H1 (cell line): ENCODE data around the gene DDX43. TPM values are rescaled to one million over a fixed set of nuclear protein-coding genes. Genes with fewer than 3 reads are reported as not detected.

Experiments
- CTCF ChIA-PET: fragments of 300-600 bp; sonication (Branson Sonifier 250); formaldehyde crosslinking; loops from one replicate; lab custom pipeline; 2021; ENCODE audit not compliant: partially characterized antibody; lab: Charles Lee
- POLR2A ChIA-PET: fragments of 300-600 bp; sonication (Branson Sonifier 250); formaldehyde crosslinking; loops from one replicate; lab custom pipeline; 2021; ENCODE audit warnings: inconsistent platforms; ENCODE audit not compliant: partially characterized antibody; lab: Charles Lee
- DNase-seq, 2 experiments: peaks; one replicate each; pipeline versions ENCODE4 v3.0.0 to v3.0.0-alpha.2; 2010 to 2022; ENCODE audit warnings: low spot score in 2 of 2, low read depth in 1 of 2, mixed read lengths in 1 of 2
- FAIRE-seq: peaks from 2 replicates; lab custom pipeline; 2011; peaks lifted over from hg19 to GRCh38; lab: Jason Lieb, UNC
- H2AFZ ChIP-seq: 2 replicates; pipeline ENCODE4 v1.8.1; 2012; ENCODE audit warnings: low read length, inconsistent platforms
- H2AK5ac ChIP-seq: 2 replicates; pipeline ENCODE4 v1.6.1; 2013; ENCODE audit warnings: low read depth, low read length
- H2BK120ac ChIP-seq: replicated peaks from 2 replicates; pipeline ENCODE3; 2013; ENCODE audit warnings: low read depth, low read length, inconsistent platforms
- H2BK12ac ChIP-seq: 2 replicates; pipeline ENCODE4 v1.6.1; 2013; ENCODE audit warnings: low read depth, low read length
- H2BK15ac ChIP-seq: 2 replicates; pipeline ENCODE4 v1.6.1; 2013; ENCODE audit warnings: low read length
- H2BK20ac ChIP-seq: 2 replicates; pipeline ENCODE4 v1.6.1; 2013; ENCODE audit warnings: low read length
- H2BK5ac ChIP-seq: 2 replicates; pipeline ENCODE4 v1.6.1; 2013; ENCODE audit warnings: low read depth, low read length
- H3K14ac ChIP-seq: 2 replicates; pipeline ENCODE4 v1.6.1; 2013; ENCODE audit warnings: inconsistent platforms; ENCODE audit not compliant: insufficient read length
- H3K18ac ChIP-seq: 2 replicates; pipeline ENCODE4 v1.6.1; 2013; ENCODE audit warnings: low read length; ENCODE audit errors: extremely low read depth
- H3K23ac ChIP-seq: 2 replicates; pipeline ENCODE4 v1.6.1; 2013; ENCODE audit warnings: inconsistent platforms; ENCODE audit not compliant: insufficient read length
- H3K23me2 ChIP-seq: 2 replicates; pipeline ENCODE4 v1.6.1; 2013; ENCODE audit warnings: low read depth, low read length
- H3K27ac ChIP-seq: 2 replicates; pipeline ENCODE4 v1.6.1; 2011; ENCODE audit warnings: low read depth, low read length, inconsistent platforms
- H3K27me3 ChIP-seq, 4 experiments: replicated peaks in 1 of 4; 1 replicate in 1 of 4; 2 replicates in 3 of 4; pipeline versions ENCODE4 v1.6.1 to v1.8.1; 2011 to 2013; ENCODE audit warnings: low read length in 3 of 4, mild to moderate bottlenecking in 3 of 4, inconsistent platforms in 2 of 4, mixed read lengths in 2 of 4, moderate library complexity in 1 of 4; ENCODE audit not compliant: control insufficient read depth in 3 of 4, insufficient read depth in 3 of 4; ENCODE audit errors: extremely low read depth in 1 of 4
- H3K36me3 ChIP-seq, 4 experiments: 2 replicates each; pipeline versions ENCODE4 v1.6.1 to v1.8.1; 2011 to 2013; ENCODE audit warnings: mild to moderate bottlenecking in 4 of 4, low read length in 3 of 4, moderate library complexity in 2 of 4, control low read depth in 1 of 4, inconsistent platforms in 1 of 4; ENCODE audit not compliant: insufficient read depth in 4 of 4, control insufficient read depth in 2 of 4
- H3K4ac ChIP-seq: replicated peaks from 2 replicates; pipeline ENCODE3; 2013; ENCODE audit warnings: low read length, low read depth, mixed read lengths, inconsistent platforms; ENCODE audit not compliant: insufficient read length
- H3K4me1 ChIP-seq, 4 experiments: replicated peaks in 1 of 4; 1 replicate in 1 of 4; 2 replicates in 3 of 4; pipeline versions ENCODE4 v1.6.1 to v1.8.1; 2011 to 2013; ENCODE audit warnings: low read length in 3 of 4, inconsistent platforms in 2 of 4, mixed read lengths in 1 of 4; ENCODE audit not compliant: insufficient read depth in 4 of 4, control insufficient read depth in 3 of 4
- H3K4me2 ChIP-seq, 2 experiments: 2 replicates each; pipeline versions ENCODE4 v1.6.1 to v1.8.1; 2011 to 2013; ENCODE audit warnings: low read depth in 2 of 2, low read length in 2 of 2, control low read depth in 1 of 2, inconsistent platforms in 1 of 2, mild to moderate bottlenecking in 1 of 2; ENCODE audit not compliant: insufficient read depth in 1 of 2
- H3K4me3 ChIP-seq, 4 experiments: fragments of 200-600, 300-600 bp in 1 of 4; sonication (generic), shearing (Covaris generic), sonication (Bioruptor Twin) in 1 of 4; 2 replicates each; pipeline versions ENCODE4 v1.5.1 to v1.8.1; 2011 to 2016; ENCODE audit warnings: low read length in 4 of 4, low read depth in 3 of 4, control low read depth in 2 of 4, inconsistent platforms in 2 of 4, mild to moderate bottlenecking in 2 of 4, mixed read lengths in 1 of 4, moderate library complexity in 1 of 4; ENCODE audit not compliant: insufficient read depth in 2 of 4; ENCODE audit errors: extremely low read depth in 1 of 4
- H3K56ac ChIP-seq: replicated peaks from 2 replicates; pipeline ENCODE3; 2013; ENCODE audit warnings: low read depth, mild to moderate bottlenecking, mixed read lengths, low read length, inconsistent platforms; ENCODE audit not compliant: insufficient read length
- H3K79me1 ChIP-seq: 2 replicates; pipeline ENCODE4 v1.6.1; 2013; ENCODE audit warnings: low read depth, low read length, control low read depth
- H3K79me2 ChIP-seq, 2 experiments: 2 replicates each; pipeline versions ENCODE4 v1.6.1 to v1.8.1; 2012 to 2013; ENCODE audit warnings: low read length in 2 of 2, mild to moderate bottlenecking in 2 of 2, inconsistent platforms in 1 of 2; ENCODE audit not compliant: insufficient read depth in 2 of 2, control insufficient read depth in 1 of 2
- H3K9ac ChIP-seq, 4 experiments: replicated peaks in 1 of 4; 1 replicate in 1 of 4; 2 replicates in 3 of 4; pipeline versions ENCODE4 v1.6.1 to v1.8.1; 2011 to 2013; ENCODE audit warnings: low read depth in 3 of 4, low read length in 3 of 4, control low read depth in 2 of 4, mild to moderate bottlenecking in 2 of 4, moderate library complexity in 2 of 4, inconsistent platforms in 1 of 4; ENCODE audit errors: extremely low read depth in 1 of 4
- H3K9me3 ChIP-seq, 2 experiments: 2 replicates each; pipeline versions ENCODE4 v1.6.1 to v1.8.1; 2012 to 2013; ENCODE audit warnings: mild to moderate bottlenecking in 2 of 2, moderate library complexity in 2 of 2, control low read depth in 1 of 2, inconsistent platforms in 1 of 2, low read depth in 1 of 2, low read length in 1 of 2, mixed read lengths in 1 of 2; ENCODE audit not compliant: insufficient read depth in 2 of 2
- H4K20me1 ChIP-seq, 2 experiments: replicated peaks in 1 of 2; 2 replicates each; pipeline versions ENCODE3 to v1.8.1; 2011 to 2013; ENCODE audit warnings: inconsistent platforms in 2 of 2, low read length in 2 of 2, mild to moderate bottlenecking in 1 of 2; ENCODE audit not compliant: insufficient read depth in 2 of 2, control insufficient read depth in 1 of 2
- H4K5ac ChIP-seq: 2 replicates; pipeline ENCODE4 v1.6.1; 2013; ENCODE audit warnings: low read length, low read depth, mixed read lengths, inconsistent platforms; ENCODE audit not compliant: insufficient read length
- H4K8ac ChIP-seq: 2 replicates; pipeline ENCODE4 v1.8.0; 2013; ENCODE audit warnings: mild to moderate bottlenecking, moderate library complexity, low read length, inconsistent platforms; ENCODE audit not compliant: insufficient read depth; ENCODE audit errors: extremely low read depth
- H4K91ac ChIP-seq: replicated peaks from 2 replicates; pipeline ENCODE3; 2013; ENCODE audit warnings: low read length, mixed read lengths, inconsistent platforms; ENCODE audit not compliant: insufficient read length
- ATF2 ChIP-seq: IDR thresholded peaks from 2 replicates; pipeline ENCODE4 v1.6.1; 2012; ENCODE audit warnings: low read length, inconsistent platforms
- POLR2A ChIP-seq, 2 experiments: IDR thresholded peaks; 1 replicate in 1 of 2; 2 replicates in 1 of 2; pipeline ENCODE4 v1.6.1; 2011; ENCODE audit warnings: low read depth in 2 of 2, low read length in 2 of 2, mild to moderate bottlenecking in 2 of 2; ENCODE audit errors: control extremely low read depth in 1 of 2
- SRF ChIP-seq: IDR thresholded peaks from 2 replicates; pipeline ENCODE4 v1.6.1; 2011; ENCODE audit warnings: mild to moderate bottlenecking, low read depth, low read length, moderate library complexity
- WGBS, 2 experiments: shearing (Covaris generic) in 1 of 2; methylation state at CpG; one replicate each; pipeline versions ENCODE4 v1.1.6 to v1.1.7; 2013 to 2015; ENCODE audit warnings: low lambda C conversion rate in 2 of 2, mixed read lengths in 2 of 2, inconsistent platforms in 1 of 2, low coverage in 1 of 2, missing lambda C conversion rate in 1 of 2; ENCODE audit not compliant: insufficient replicate concordance in 2 of 2, insufficient coverage in 1 of 2, insufficient read length in 1 of 2; ENCODE audit errors: extremely low coverage in 1 of 2, missing lambda C conversion rate in 1 of 2; 5-methylcytosine and 5-hydroxymethylcytosine counted together
- polyA plus RNA-seq, 7 experiments: library from polyadenylated mRNA; depleted of rRNA in 3 of 7; stranded (reverse) in 5 of 7; unstranded in 2 of 7; fragments of >200 nt in 5 of 7; fragments of 200-250 nt in 2 of 7; gene quantifications; 1 replicate in 5 of 7; 2 replicates in 1 of 7; 4 replicates in 1 of 7; pipeline versions ENCODE4 v1.2.1 to v1.2.3, GENCODE V29; 2011 to 2013; ENCODE audit warnings: missing spikeins in 2 of 7, mixed read lengths in 2 of 7
- total RNA-seq: library from RNA; stranded (reverse); fragmentation: NEBNext Ultra II Directional; extraction: Animal tissue kit (Norgen Biotek cat#: 25700); gene quantifications from 2 replicates; pipeline ENCODE4 v1.2.1, GENCODE V29; 2021

Gene DDX43
- total and polyA plus RNA-seq, 2 of the 8 experiments (the other 6 are each of a cell fraction or from before 2014, with no cell fraction given), result 0.05 TPM; not detected in 1

- Histone ChIP-seq H3K9ac (peak within 1 kb of the TSS; percentile 59 to 67 (median 60)), H3K27ac (no peak within 1 kb of the TSS; the same call in 1 of the 2 replicates), H2BK12ac (peak within 1 kb of the TSS; percentile 43; the same call in 1 of the 2 replicates), H2BK120ac (no peak within 1 kb of the TSS), H2BK15ac (peak within 1 kb of the TSS; percentile 72; the same call in 1 of the 2 replicates), H4K91ac (peak within 1 kb of the TSS; percentile 74), H3K4me3 (peak within 1 kb of the TSS; percentile 51 to 82 (median 62)), H3K56ac (no peak within 1 kb of the TSS), H3K4ac (peak within 1 kb of the TSS; percentile 22), H3K9me3 (no peaks in the 10 kb centered on the region), H2BK5ac (no peak within 1 kb of the TSS), H3K23ac (no peak within 1 kb of the TSS), H4K5ac (peak within 1 kb of the TSS; percentile 37), H3K4me1 (peaks cover 0 to 2% (median under 1%) of the 10 kb centered on the region in 4 experiments; a peak in 2 of 7 replicates), H3K23me2 (no peaks in the 10 kb centered on the region; the same call in 1 of the 2 replicates), H3K79me1 (no peaks in the 10 kb centered on the region), H3K4me2 (peak within 1 kb of the TSS; percentile 69 to 98), H4K20me1 (no peaks in the 10 kb centered on the region), H3K36me3 (no peaks in the 10 kb centered on the region; a peak in 1 of 8 replicates), H3K27me3 (peaks cover 0 to 6% (median 3%) of the 10 kb centered on the region in 4 experiments; a peak in 4 of 7 replicates), H3K79me2 (peaks cover 0 to 2% of the 10 kb centered on the region in 2 experiments; a peak in 2 of 4 replicates), H2AK5ac (no peak within 1 kb of the TSS), H2BK20ac (0 out of 2 replicates have a peak within 1 kb of the TSS, but pooled peaks have one; percentile 72), H3K14ac (no peak within 1 kb of the TSS), H3K18ac (peak within 1 kb of the TSS; percentile 78), H4K8ac (peak within 1 kb of the TSS; percentile 96), H2AFZ (peak within 1 kb of the TSS; percentile 24; the same call in 1 of the 2 replicates)
- POLR2A ChIA-PET, result interaction anchor here (0.8 to 3.6 kb wide), 10 partner anchors 9 to 200 kb away, joined by 3 to 35 read pairs (median 3); partner anchors contain the start of gene MTO1
- DNase-seq (peak in 1 of 2 experiments; percentile 47), FAIRE-seq (no peak)
- 45% methylated on average over 23 of the region's 23 CpGs; no CpG with 5 or more reads in 1 of the 2 experiments for WGBS, 2 experiments
- CTCF ChIA-PET, result interaction anchor here (0.9 to 1.3 kb wide), 5 partner anchors 9 to 202 kb away, joined by 3 read pairs; partner anchors contain the start of genes MTO1 and SLC17A5
- TF ChIP-seq ATF2 (no peak), SRF (no peak), POLR2A (IDR thresholded peaks at IDR 0.05; ENCODE audit: control extremely low read depth in 1 of 2, low read depth in 2 of 2, low read length in 2 of 2) (peak; percentile 48 to 66; a peak in 2 of 3 replicates)
Observed at GRCh38 chr6:73452107-73452461, 57.5 kb downstream of the DDX43 start, which contains the start of gene CGAS. Gene CGAS, minus strand, starts transcription at chr6:73452297. Its CDS starts 116 bp downstream, at chr6:73452181.
